CD4-positive, alpha-beta T cell (primary cell): ENCODE data around the gene SERPIND1. TPM values are rescaled to one million over a fixed set of nuclear protein-coding genes. Genes with fewer than 3 reads are reported as not detected.

ENCODE experiments used
- ATAC-seq: fragments of 200-7000 bp; cut with Tn5 transposase; one replicate; pipeline ENCODE4 v1.10.0; 2022; ENCODE audit warnings: mild to moderate bottlenecking; ENCODE audit not compliant: poor library complexity
- CTCF ChIA-PET: fragments of 350-600 bp; sonication (Branson Sonifier 250); formaldehyde crosslinking; loops from one replicate; lab custom pipeline; 2021; ENCODE audit warnings: antibody characterized with exemption, inconsistent platforms; lab: Charles Lee
- POLR2A ChIA-PET: fragments of 350-600 bp; sonication (Branson Sonifier 250); formaldehyde crosslinking; loops from one replicate; lab custom pipeline; 2021; ENCODE audit warnings: antibody characterized with exemption, inconsistent platforms; lab: Charles Lee
- DNase-seq, 14 experiments: peaks; one replicate each; pipeline ENCODE4 v3.0.0-alpha.2; 2013 to 2020; ENCODE audit warnings: mixed read lengths in 2 of 14
- H3K27ac ChIP-seq, 2 donors: one replicate each; pipeline versions ENCODE4 v1.5.1 to v1.7.0; 2013; ENCODE audit warnings: low read length in 2 of 2, low read depth in 1 of 2, mild to moderate bottlenecking in 1 of 2
- H3K27me3 ChIP-seq, 2 experiments: 1 replicate in 1 of 2; 2 replicates in 1 of 2; pipeline versions ENCODE4 v1.6.1 to v1.7.0; 2013; ENCODE audit warnings: low read length in 2 of 2, control low read depth in 1 of 2, mild to moderate bottlenecking in 1 of 2, moderate library complexity in 1 of 2; ENCODE audit not compliant: insufficient read depth in 2 of 2, control insufficient read depth in 1 of 2
- H3K36me3 ChIP-seq: one replicate; pipeline ENCODE4 v1.6.1; 2013; ENCODE audit warnings: low read length, control low read depth; ENCODE audit not compliant: insufficient read depth
- H3K4me1 ChIP-seq: one replicate; pipeline ENCODE4 v1.6.1; 2013; ENCODE audit warnings: low read length, control low read depth; ENCODE audit not compliant: insufficient read depth
- H3K4me3 ChIP-seq: one replicate; pipeline ENCODE4 v1.5.1; 2013; ENCODE audit warnings: mild to moderate bottlenecking, low read length, moderate library complexity
- H3K9me3 ChIP-seq, 2 experiments: 1 replicate in 1 of 2; 2 replicates in 1 of 2; pipeline versions ENCODE4 v1.6.1 to v1.7.0; 2013; ENCODE audit warnings: low read length in 2 of 2, mild to moderate bottlenecking in 2 of 2, control low read depth in 1 of 2, moderate library complexity in 1 of 2; ENCODE audit not compliant: control insufficient read depth in 1 of 2, insufficient read depth in 1 of 2
- H3K27ac Mint-ChIP-seq: one replicate; pipeline ENCODE4 v1.8.0; 2020; ENCODE audit warnings: mixed read lengths
- H3K27me3 Mint-ChIP-seq: one replicate; pipeline ENCODE4 v1.8.0; 2021; ENCODE audit warnings: mixed read lengths
- H3K36me3 Mint-ChIP-seq: one replicate; pipeline ENCODE4 v1.8.0; 2021; ENCODE audit warnings: low read depth, mixed read lengths
- H3K4me1 Mint-ChIP-seq: one replicate; pipeline ENCODE4 v1.8.0; 2021; ENCODE audit warnings: low read depth, mixed read lengths
- H3K4me3 Mint-ChIP-seq: one replicate; pipeline ENCODE4 v1.8.0; 2020; ENCODE audit warnings: mild to moderate bottlenecking, mixed read lengths
- H3K9me3 Mint-ChIP-seq: one replicate; pipeline ENCODE4 v1.8.0; 2020; ENCODE audit warnings: mixed read lengths
- intact Hi-C, 2 experiments: fragments of 100-400 bp; cut with DNase I in 1 of 2; cut with micrococcal nuclease in 1 of 2; formaldehyde crosslinking; loops; one replicate each; pipeline versions ENCODE4 v1.15.1 to v1.9.0; 2023 to 2025; cut with DNase I, micrococcal nuclease
- total RNA-seq, 174 experiments: library from RNA in 2 of 174; stranded (reverse) in 2 of 174; gene quantifications; one replicate each; pipeline ENCODE4 v1.2.3 and lab custom pipeline; 2021 to 2026
- TF ChIP-seq, protein P1 (sequence below): fragments of 200-600 bp; IDR thresholded peaks from one replicate; pipeline ENCODE4 v1.8.0; 2022; ENCODE audit warnings: antibody characterized with exemption, mild to moderate bottlenecking

Gene SERPIND1
- total RNA-seq, 2 experiments from 2014 or later, result not detected

DNA sequence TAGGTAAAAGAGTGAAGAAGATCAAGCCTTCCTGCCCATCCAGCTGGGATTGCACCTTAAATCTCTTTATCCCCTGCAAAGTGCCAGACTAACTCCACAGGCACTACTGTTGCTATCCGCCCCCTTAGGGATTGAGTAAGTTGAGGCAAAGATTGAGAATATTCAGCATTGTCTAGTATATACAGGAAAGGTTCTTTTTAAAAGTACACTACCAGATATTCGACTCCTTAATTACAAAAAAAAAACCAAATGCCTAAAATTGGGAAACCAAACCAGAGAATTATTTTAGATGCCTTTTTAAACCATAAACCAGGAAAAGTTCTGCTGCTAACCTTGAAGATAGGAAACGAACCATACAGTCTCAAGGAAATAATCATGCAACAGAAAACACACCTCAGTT, 11.5 kb downstream of the SERPIND1 start:
- ATAC-seq (no peak), DNase-seq (no peak)
- no peak overlapping the region for H3K27ac ChIP-seq
- peaks cover 59% of the 10 kb centered on the region for H3K36me3 ChIP-seq
- TF ChIP-seq, protein P1, sequence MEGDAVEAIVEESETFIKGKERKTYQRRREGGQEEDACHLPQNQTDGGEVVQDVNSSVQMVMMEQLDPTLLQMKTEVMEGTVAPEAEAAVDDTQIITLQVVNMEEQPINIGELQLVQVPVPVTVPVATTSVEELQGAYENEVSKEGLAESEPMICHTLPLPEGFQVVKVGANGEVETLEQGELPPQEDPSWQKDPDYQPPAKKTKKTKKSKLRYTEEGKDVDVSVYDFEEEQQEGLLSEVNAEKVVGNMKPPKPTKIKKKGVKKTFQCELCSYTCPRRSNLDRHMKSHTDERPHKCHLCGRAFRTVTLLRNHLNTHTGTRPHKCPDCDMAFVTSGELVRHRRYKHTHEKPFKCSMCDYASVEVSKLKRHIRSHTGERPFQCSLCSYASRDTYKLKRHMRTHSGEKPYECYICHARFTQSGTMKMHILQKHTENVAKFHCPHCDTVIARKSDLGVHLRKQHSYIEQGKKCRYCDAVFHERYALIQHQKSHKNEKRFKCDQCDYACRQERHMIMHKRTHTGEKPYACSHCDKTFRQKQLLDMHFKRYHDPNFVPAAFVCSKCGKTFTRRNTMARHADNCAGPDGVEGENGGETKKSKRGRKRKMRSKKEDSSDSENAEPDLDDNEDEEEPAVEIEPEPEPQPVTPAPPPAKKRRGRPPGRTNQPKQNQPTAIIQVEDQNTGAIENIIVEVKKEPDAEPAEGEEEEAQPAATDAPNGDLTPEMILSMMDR, result no peak
- H3K27me3 ChIP-seq, result no peaks in the 10 kb centered on the region
- H3K9me3 ChIP-seq, result no peaks in the 10 kb centered on the region
- POLR2A ChIA-PET, result no interaction called here
- Mint-ChIP-seq H3K27ac (no peak overlapping the region), H3K4me1 (peaks cover 7% of the 10 kb centered on the region), H3K9me3 (no peaks in the 10 kb centered on the region), H3K27me3 (no peaks in the 10 kb centered on the region), H3K4me3 (no peak overlapping the region), H3K36me3 (peaks cover 42% of the 10 kb centered on the region)
- CTCF ChIA-PET, result no interaction called here
- no peaks in the 10 kb centered on the region for H3K4me1 ChIP-seq
- intact Hi-C loops, result no loop called here
- H3K4me3 ChIP-seq, result no peak overlapping the region

DNA sequence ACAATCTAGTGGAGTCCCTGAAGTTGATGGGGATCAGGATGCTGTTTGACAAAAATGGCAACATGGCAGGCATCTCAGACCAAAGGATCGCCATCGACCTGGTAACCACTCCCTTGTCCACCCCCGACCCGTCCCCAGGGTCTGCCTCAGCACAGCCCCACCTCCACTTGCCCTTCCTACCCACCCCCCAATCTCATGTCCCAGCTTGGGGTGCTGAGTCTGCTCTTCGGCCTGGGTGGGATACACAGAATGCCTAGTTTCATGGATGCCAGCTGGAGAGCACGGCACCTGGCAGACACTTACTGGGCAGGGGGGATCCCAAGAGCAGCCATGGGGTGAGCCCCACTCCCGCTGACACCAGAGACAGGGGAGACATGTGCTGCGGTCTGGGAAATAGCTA, 12.1 kb downstream of the SERPIND1 start:
- Mint-ChIP-seq H3K4me1 (peaks cover 7% of the 10 kb centered on the region), H3K27me3 (no peaks in the 10 kb centered on the region), H3K27ac (no peak overlapping the region), H3K36me3 (peaks cover 48% of the 10 kb centered on the region), H3K9me3 (no peaks in the 10 kb centered on the region), H3K4me3 (no peak overlapping the region)
- POLR2A ChIA-PET, result no interaction called here
- H3K4me3 ChIP-seq, result no peak overlapping the region
- H3K9me3 ChIP-seq, result no peaks in the 10 kb centered on the region
- DNase-seq (no peak), ATAC-seq (no peak)
- H3K4me1 ChIP-seq, result no peaks in the 10 kb centered on the region
- intact Hi-C loops, result no loop called here
- no peak overlapping the region for H3K27ac ChIP-seq
- CTCF ChIA-PET, result no interaction called here
- H3K27me3 ChIP-seq, result no peaks in the 10 kb centered on the region
- H3K36me3 ChIP-seq, result peaks cover 63% of the 10 kb centered on the region
- TF ChIP-seq, protein P1, result no peak

DNA sequence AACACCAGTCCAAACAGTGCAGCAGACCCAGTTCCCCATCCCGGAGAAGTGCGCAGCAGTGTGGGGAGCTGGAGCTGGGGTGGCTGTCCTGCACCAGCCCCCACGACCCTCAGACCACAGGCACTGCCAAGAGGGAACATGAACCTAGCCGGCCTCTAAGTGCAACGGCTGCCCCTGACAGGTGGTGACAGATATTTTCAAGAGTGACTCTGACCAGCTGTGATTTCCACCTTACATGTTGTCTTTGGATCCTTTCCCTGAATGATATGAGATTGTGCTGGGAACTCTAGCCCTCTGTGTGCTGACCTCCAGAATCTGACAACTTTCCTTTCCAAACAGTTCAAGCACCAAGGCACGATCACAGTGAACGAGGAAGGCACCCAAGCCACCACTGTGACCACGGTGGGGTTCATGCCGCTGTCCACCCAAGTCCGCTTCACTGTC, 12.6 kb downstream of the SERPIND1 start:
- H3K9me3 Mint-ChIP-seq, result no peaks in the 10 kb centered on the region
- ChIA-PET POLR2A (no interaction called here), CTCF (no interaction called here)
- Histone ChIP-seq H3K9me3 (no peaks in the 10 kb centered on the region), H3K4me1 (no peaks in the 10 kb centered on the region), H3K4me3 (no peak overlapping the region), H3K36me3 (peaks cover 63% of the 10 kb centered on the region), H3K27me3 (no peaks in the 10 kb centered on the region), H3K27ac (no peak overlapping the region)
- no peaks in the 10 kb centered on the region for H3K27me3 Mint-ChIP-seq
- H3K4me3 Mint-ChIP-seq, result no peak overlapping the region
- peaks cover 7% of the 10 kb centered on the region for H3K4me1 Mint-ChIP-seq
- ATAC-seq, result no peak
- no peak for DNase-seq
- H3K27ac Mint-ChIP-seq, result no peak overlapping the region
- TF ChIP-seq, protein P1, result no peak
- intact Hi-C loops, result no loop called here
- peaks cover 53% of the 10 kb centered on the region for H3K36me3 Mint-ChIP-seq
